ENCODE data around the gene TMEM140. TPM values are rescaled to one million over a fixed set of nuclear protein-coding genes. Genes with fewer than 3 reads are reported as not detected.
A peak's percentile ranks its signal among the peaks of the same experiment; 100 is the strongest.

Gene TMEM140
- total and polyA plus RNA-seq, 8 donors, result 2.7 to 14.3 (median 4.7) TPM

- no peak for TF ChIP-seq CTCF (IDR thresholded peaks at IDR 0.05)
- H3K4me1 ChIP-seq, result peaks cover 0 to 24% (median 6%) of the 10 kb centered on the region in 3 donors
- H3K36me3 ChIP-seq, result no peaks in the 10 kb centered on the region
- H3K27ac ChIP-seq, result peak overlapping the region in 2 of 4 donors; percentile 57 to 66
- intact Hi-C loops (cut with DNase I), result loop anchor here in 2 of 3 donors (10.0 kb wide), 2 partner anchors 165 to 175 kb away; partner anchors contain the start of gene AGBL3 (in 1 of the 2)
- no peak for DNase-seq
- H3K27me3 ChIP-seq, result no peaks in the 10 kb centered on the region
- 94 to 95% methylated on average over 2 of the region's 2 CpGs for WGBS, 2 donors
- no peak for FAIRE-seq
- no peak for ATAC-seq
- no peak overlapping the region for H3K4me3 ChIP-seq
- no peaks in the 10 kb centered on the region for H3K9me3 ChIP-seq
These were observed 11.7 kb downstream of the TMEM140 start for GRCh38 chr7:135159359-135160085.

- Histone ChIP-seq H3K27me3 (no peaks in the 10 kb centered on the region), H3K4me3 (no peak overlapping the region), H3K4me1 (peaks cover 0 to 24% (median 6%) of the 10 kb centered on the region in 3 donors), H3K27ac (peak overlapping the region in 2 of 4 donors; percentile 57 to 66), H3K9me3 (no peaks in the 10 kb centered on the region), H3K36me3 (peaks cover 0 to 5% (median 0%) of the 10 kb centered on the region in 3 donors)
- no peak for FAIRE-seq
- DNase-seq, result no peak
- intact Hi-C loops (cut with DNase I), result loop anchor here in 2 of 3 donors (10.0 kb wide), 2 partner anchors 165 to 175 kb away; partner anchors contain the start of gene AGBL3 (in 1 of the 2)
- ATAC-seq, result peak in 3 of 4 donors; percentile 53 to 76 (median 75)
- WGBS, 2 donors, result 81% methylated on average over 5 of the region's 5 CpGs
- no peak for TF ChIP-seq CTCF (IDR thresholded peaks at IDR 0.05)
These were observed 12.4 kb downstream of the TMEM140 start for GRCh38 chr7:135160098-135160857.

DNA sequence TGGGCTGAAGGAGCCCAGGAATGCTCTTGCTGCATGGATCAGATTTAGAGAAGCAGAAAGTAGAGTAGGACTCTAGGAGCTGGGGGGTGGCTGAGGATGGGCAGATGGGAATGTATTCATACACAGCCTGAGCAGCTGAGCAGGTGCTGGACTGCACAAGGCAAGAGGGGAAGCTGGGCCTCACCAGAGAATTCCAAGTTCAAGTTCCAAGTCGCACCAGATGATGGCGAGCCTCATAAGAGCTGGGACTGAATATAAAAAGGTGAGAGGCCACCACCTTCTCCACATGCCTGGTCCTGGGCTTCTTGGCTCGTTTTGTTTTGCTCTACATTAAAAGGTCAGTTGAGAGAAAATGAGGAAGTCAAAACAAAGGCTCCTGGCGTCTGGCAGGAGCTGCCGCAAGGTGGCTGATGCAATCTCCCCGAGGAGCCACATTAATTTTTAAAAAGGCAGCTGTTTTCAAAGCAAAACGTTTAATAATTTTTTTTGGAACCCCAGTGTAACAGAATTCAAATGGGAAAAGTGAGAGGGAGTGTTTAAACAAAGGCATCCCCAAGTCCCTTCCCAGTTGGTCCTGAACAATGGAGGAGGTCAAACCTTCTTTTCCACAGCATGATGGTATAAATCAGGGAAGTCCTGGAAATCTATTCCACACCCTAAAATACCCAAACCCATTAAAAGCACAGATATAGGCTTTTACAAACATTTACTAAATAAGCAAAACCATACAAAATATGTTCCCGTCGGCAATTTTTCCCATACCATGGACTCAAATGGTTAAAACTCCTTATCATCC, 13.2 kb downstream of the TMEM140 start:
- Histone ChIP-seq H3K36me3 (peaks cover 0 to 13% (median 0%) of the 10 kb centered on the region in 3 donors), H3K27me3 (no peaks in the 10 kb centered on the region), H3K4me3 (no peak overlapping the region), H3K27ac (peak overlapping the region in 2 of 4 donors; percentile 57 to 66), H3K9me3 (no peaks in the 10 kb centered on the region), H3K4me1 (peaks cover 0 to 24% (median 6%) of the 10 kb centered on the region in 3 donors)
- DNase-seq (no peak), FAIRE-seq (no peak), ATAC-seq (peak in 3 of 4 donors; percentile 7 to 38 (median 26))
- no peak for TF ChIP-seq CTCF (IDR thresholded peaks at IDR 0.05)
- intact Hi-C loops (cut with DNase I), result loop anchor here in 2 of 3 donors (10.0 kb wide), 2 partner anchors 166 to 176 kb away; partner anchors contain the start of gene AGBL3 (in 1 of the 2)
- 60 to 61% methylated on average over 9 of the region's 9 CpGs for WGBS, 2 donors

DNA sequence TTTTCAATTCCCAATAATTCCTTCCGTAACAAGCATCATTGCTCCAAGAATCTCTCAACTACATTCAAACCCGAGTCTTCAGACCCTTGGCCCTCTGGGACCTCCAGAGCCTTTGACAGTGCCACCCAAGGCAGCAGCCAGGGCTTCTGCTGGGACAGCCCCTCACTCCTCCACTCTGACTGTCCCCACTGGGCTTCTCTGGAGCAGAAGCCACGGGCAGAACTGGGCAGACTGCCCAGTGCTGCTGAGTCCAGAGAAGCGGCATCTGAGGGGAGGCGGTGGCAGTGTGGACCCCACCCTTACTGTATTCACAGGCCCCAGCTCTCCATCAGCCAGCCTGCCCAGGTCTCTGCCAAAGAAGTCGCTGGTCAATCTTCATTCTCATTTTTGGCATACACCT, 13.8 kb downstream of the TMEM140 start:
- DNase-seq, result no peak
- ATAC-seq, result no peak
- H3K27ac ChIP-seq, result peak overlapping the region in 1 of 4 donors; percentile 66
- H3K27me3 ChIP-seq, result no peaks in the 10 kb centered on the region
- H3K4me3 ChIP-seq, result no peak overlapping the region
- H3K4me1 ChIP-seq, result peaks cover 0 to 24% (median 6%) of the 10 kb centered on the region in 3 donors
- WGBS, 2 donors, result 88 to 89% methylated on average over 6 of the region's 6 CpGs
- intact Hi-C loops (cut with DNase I), result loop anchor here in 2 of 3 donors (10.0 kb wide), 2 partner anchors 167 to 177 kb away; partner anchors contain the start of gene AGBL3 (in 1 of the 2)
- H3K9me3 ChIP-seq, result no peaks in the 10 kb centered on the region
- TF ChIP-seq CTCF (IDR thresholded peaks at IDR 0.05), result no peak
- peaks cover 0 to 19% (median 0%) of the 10 kb centered on the region in 3 donors for H3K36me3 ChIP-seq
- FAIRE-seq, result no peak
